GM18519 (cell line): ENCODE results near the gene PARP1.
"Not testable (repeated sequence)": the region's sequence is repeated elsewhere in the genome, so short reads cannot be mapped to it uniquely, and the experiment has no call there.

Experiments used
- ATAC-seq: cut with Tn5 transposase; IDR thresholded peaks from one replicate; pipeline ENCODE4 v1.9.1; 2021; ENCODE audit warnings: mild to moderate bottlenecking, moderate library complexity; ENCODE audit not compliant: unreplicated experiment, low FRiP score

Gene PARP1

GRCh38 chr1:226357416-226357815 is 50.5 kb downstream of the PARP1 start:
- ATAC-seq, result no peak

GRCh38 chr1:226355669-226356551 is 52.0 kb downstream of the PARP1 start:
- ATAC-seq, result no peak

GRCh38 chr1:226355016-226355415 is 52.9 kb downstream of the PARP1 start:
- ATAC-seq, result no peak

- ATAC-seq, result no peak
Observed at GRCh38 chr1:226353698-226354525, 54.0 kb downstream of the PARP1 start.

- ATAC-seq, result no peak
Observed at GRCh38 chr1:226351709-226352108, 56.2 kb downstream of the PARP1 start.

GRCh38 chr1:226350519-226350865 is 57.4 kb downstream of the PARP1 start:
- ATAC-seq, result no peak

GRCh38 chr1:226349801-226350518 is 57.9 kb downstream of the PARP1 start:
- no peak for ATAC-seq

- no peak for ATAC-seq
Observed at GRCh38 chr1:226349081-226349480, 58.8 kb downstream of the PARP1 start.

- no peak for ATAC-seq
Observed at GRCh38 chr1:226344441-226345259, 63.2 kb downstream of the PARP1 start.

GRCh38 chr1:226342656-226343055 is 65.2 kb downstream of the PARP1 start:
- ATAC-seq, result no peak

- not testable (repeated sequence) for ATAC-seq
Observed at GRCh38 chr1:226340111-226340510, 67.8 kb downstream of the PARP1 start.

- ATAC-seq, result no peak
Observed at GRCh38 chr1:226337276-226337875, 70.5 kb downstream of the PARP1 start.

GRCh38 chr1:226335661-226336060 is 72.2 kb downstream of the PARP1 start:
- no peak for ATAC-seq

- ATAC-seq, result no peak
Observed at GRCh38 chr1:226332947-226333346, 74.9 kb downstream of the PARP1 start.

- no peak for ATAC-seq
Observed at GRCh38 chr1:226329237-226329636, 78.7 kb downstream of the PARP1 start.

GRCh38 chr1:226327761-226328162 is 80.1 kb downstream of the PARP1 start:
- ATAC-seq, result no peak

- no peak for ATAC-seq
Observed at GRCh38 chr1:226325178-226325577, 82.7 kb downstream of the PARP1 start.

- no peak for ATAC-seq
Observed at GRCh38 chr1:226324479-226324878, 83.4 kb downstream of the PARP1 start.

- no peak for ATAC-seq
Observed at GRCh38 chr1:226322986-226323385, 84.9 kb downstream of the PARP1 start.

- ATAC-seq, result no peak
Observed at GRCh38 chr1:226320930-226321329, 87.0 kb downstream of the PARP1 start.
